Measurements from ENCODE around the gene SH3RF3. TPM values are rescaled to one million over a fixed set of nuclear protein-coding genes. Genes with fewer than 3 reads are reported as not detected.

SH3RF3 gene
- total RNA-seq, 3 donors from 2014 or later (not counting 1 experiment from before 2014, with no cell fraction given), result 0.23 to 0.61 (median 0.34) TPM

- Histone ChIP-seq H3K4me3 (ENCODE audit: low read length) (no peak overlapping the region), H3K27me3 (ENCODE audit: control insufficient read depth, insufficient read depth, low read length) (no peaks in the 10 kb centered on the region), H3K4me1 (ENCODE audit: control insufficient read depth, insufficient read depth, low read length) (peaks cover 22% of the 10 kb centered on the region), H3K9me3 (ENCODE audit: control insufficient read depth, insufficient read depth, low read length) (no peaks in the 10 kb centered on the region), H3K27ac (ENCODE audit: low read length) (no peak overlapping the region), H3K36me3 (ENCODE audit: control insufficient read depth, insufficient read depth, low read length) (no peaks in the 10 kb centered on the region)
- no peak overlapping the region for H3K27ac Mint-ChIP-seq
- H3K36me3 Mint-ChIP-seq, result no peaks in the 10 kb centered on the region
- H3K4me3 Mint-ChIP-seq, result no peak overlapping the region
- ATAC-seq (no peak), DNase-seq (no peak)
- peaks cover 13 to 50% of the 10 kb centered on the region in 2 donors for H3K27me3 Mint-ChIP-seq (ENCODE audit: low read depth in 2 of 2)
- no peaks in the 10 kb centered on the region for H3K9me3 Mint-ChIP-seq
- intact Hi-C loops (cut with micrococcal nuclease), result no loop called here
- peaks cover 59 to 61% of the 10 kb centered on the region in 2 donors for H3K4me1 Mint-ChIP-seq
- WGBS (ENCODE audit: insufficient coverage), result 93% methylated on average over 3 of the region's 3 CpGs
- TF ChIP-seq CTCF (IDR thresholded peaks at IDR 0.05), result no peak
Observed at GRCh38 chr2:109208071-109208950, 79.3 kb downstream of the SH3RF3 start.

- Mint-ChIP-seq H3K4me1 (peaks cover 61% of the 10 kb centered on the region in 2 donors), H3K27ac (no peak overlapping the region), H3K36me3 (no peaks in the 10 kb centered on the region), H3K9me3 (no peaks in the 10 kb centered on the region), H3K27me3 (ENCODE audit: low read depth in 2 of 2) (peaks cover 8 to 49% of the 10 kb centered on the region in 2 donors), H3K4me3 (no peak overlapping the region)
- intact Hi-C loops (cut with micrococcal nuclease), result no loop called here
- H3K27me3 ChIP-seq (ENCODE audit: control insufficient read depth, insufficient read depth, low read length), result no peaks in the 10 kb centered on the region
- no peak overlapping the region for H3K27ac ChIP-seq (ENCODE audit: low read length)
- peaks cover 28% of the 10 kb centered on the region for H3K4me1 ChIP-seq (ENCODE audit: control insufficient read depth, insufficient read depth, low read length)
- no peaks in the 10 kb centered on the region for H3K36me3 ChIP-seq (ENCODE audit: control insufficient read depth, insufficient read depth, low read length)
- ATAC-seq, result no peak
- no peak for DNase-seq
- WGBS (ENCODE audit: insufficient coverage), result 93% methylated on average over 6 of the region's 6 CpGs
- TF ChIP-seq CTCF (IDR thresholded peaks at IDR 0.05), result no peak
- no peak overlapping the region for H3K4me3 ChIP-seq (ENCODE audit: low read length)
- no peaks in the 10 kb centered on the region for H3K9me3 ChIP-seq (ENCODE audit: control insufficient read depth, insufficient read depth, low read length)
Observed at GRCh38 chr2:109208951-109209335, 79.9 kb downstream of the SH3RF3 start.

- Histone ChIP-seq H3K27ac (ENCODE audit: low read length) (no peak overlapping the region), H3K27me3 (ENCODE audit: control insufficient read depth, insufficient read depth, low read length) (no peaks in the 10 kb centered on the region), H3K4me1 (ENCODE audit: control insufficient read depth, insufficient read depth, low read length) (peaks cover 33% of the 10 kb centered on the region), H3K36me3 (ENCODE audit: control insufficient read depth, insufficient read depth, low read length) (no peaks in the 10 kb centered on the region), H3K4me3 (ENCODE audit: low read length) (no peak overlapping the region), H3K9me3 (ENCODE audit: control insufficient read depth, insufficient read depth, low read length) (no peaks in the 10 kb centered on the region)
- WGBS (ENCODE audit: insufficient coverage), result 88% methylated on average over 2 of the region's 4 CpGs
- no peak for TF ChIP-seq CTCF (IDR thresholded peaks at IDR 0.05)
- DNase-seq (no peak), ATAC-seq (no peak)
- no peak overlapping the region for H3K27ac Mint-ChIP-seq
- H3K36me3 Mint-ChIP-seq, result no peaks in the 10 kb centered on the region
- intact Hi-C loops (cut with micrococcal nuclease), result no loop called here
- H3K9me3 Mint-ChIP-seq, result no peaks in the 10 kb centered on the region
- no peak overlapping the region for H3K4me3 Mint-ChIP-seq
- H3K4me1 Mint-ChIP-seq, result peaks cover 61% of the 10 kb centered on the region in 2 donors
- H3K27me3 Mint-ChIP-seq (ENCODE audit: low read depth in 2 of 2), result peaks cover 10 to 49% of the 10 kb centered on the region in 2 donors
Observed at GRCh38 chr2:109209412-109209811, 80.4 kb downstream of the SH3RF3 start.
